DLD1 (cell line): ENCODE data around the gene PLCL1.

Source experiments
- in situ Hi-C: cut with HindIII; loops from 2 replicates; pipeline ENCODE4 v1.10.0; 2017; ENCODE audit warnings: low sequenced_read_pairs

PLCL1 gene

DNA sequence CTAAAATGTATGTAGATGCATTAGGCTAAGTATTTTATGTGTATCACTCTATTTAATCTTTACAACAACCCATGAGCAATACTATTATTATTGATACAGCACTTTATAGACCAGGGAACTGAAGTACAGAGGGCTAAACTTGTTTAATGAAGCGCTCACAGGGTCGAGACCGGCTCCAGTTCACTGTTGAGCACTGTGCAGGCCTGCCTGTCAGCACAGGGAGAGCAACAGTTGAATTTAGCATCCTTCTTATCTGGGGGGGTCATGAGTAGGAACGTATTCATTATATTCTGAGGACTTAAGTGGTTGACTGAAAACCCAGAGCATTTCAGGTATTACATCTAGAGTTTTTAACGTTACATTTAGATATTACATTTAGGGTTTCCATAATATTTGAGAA is 120.1 kb downstream of the PLCL1 start:
- in situ Hi-C loops, result no loop called here

DNA sequence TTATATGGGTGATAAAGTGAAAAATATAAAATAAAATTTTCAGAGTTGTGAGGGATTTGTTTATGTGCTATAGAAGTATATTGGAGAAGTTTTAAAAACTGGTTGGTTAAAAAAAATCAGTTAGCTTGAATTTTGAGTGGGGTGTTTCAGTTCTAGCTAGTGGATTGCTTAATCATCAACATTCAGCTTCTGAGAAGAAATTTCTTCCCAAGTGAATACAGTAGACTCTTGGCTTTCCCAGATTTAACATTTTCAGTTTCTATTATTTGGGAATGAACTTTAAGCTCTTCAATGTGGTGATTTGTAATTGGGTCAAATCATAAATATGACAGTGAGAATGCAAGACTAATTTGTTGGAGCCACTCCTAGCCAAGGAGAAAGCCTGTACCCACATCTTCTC is 120.8 kb downstream of the PLCL1 start:
- in situ Hi-C loops, result no loop called here

DNA sequence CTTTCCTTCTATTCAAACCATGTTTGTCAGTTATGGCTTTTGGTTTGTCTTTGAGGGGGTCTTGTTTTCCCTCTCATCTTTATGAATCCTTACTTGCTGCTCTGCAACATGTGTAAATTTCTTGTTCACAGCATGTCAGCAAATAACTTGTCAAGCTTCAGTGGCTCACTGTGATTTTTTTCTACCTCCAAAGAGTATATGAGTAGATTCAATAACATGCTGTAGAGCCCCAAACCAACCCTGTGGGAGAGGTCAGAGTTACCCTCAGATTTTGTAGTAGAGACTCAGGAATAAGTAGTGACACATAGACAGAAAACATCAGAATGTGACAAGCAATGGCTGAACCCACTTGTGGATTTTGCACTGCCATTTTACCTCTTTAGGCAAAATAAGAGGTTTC is 121.6 kb downstream of the PLCL1 start:
- in situ Hi-C loops, result no loop called here

GRCh38 chr2:197926673-197927072 is 122.3 kb downstream of the PLCL1 start:
- in situ Hi-C loops, result no loop called here

DNA sequence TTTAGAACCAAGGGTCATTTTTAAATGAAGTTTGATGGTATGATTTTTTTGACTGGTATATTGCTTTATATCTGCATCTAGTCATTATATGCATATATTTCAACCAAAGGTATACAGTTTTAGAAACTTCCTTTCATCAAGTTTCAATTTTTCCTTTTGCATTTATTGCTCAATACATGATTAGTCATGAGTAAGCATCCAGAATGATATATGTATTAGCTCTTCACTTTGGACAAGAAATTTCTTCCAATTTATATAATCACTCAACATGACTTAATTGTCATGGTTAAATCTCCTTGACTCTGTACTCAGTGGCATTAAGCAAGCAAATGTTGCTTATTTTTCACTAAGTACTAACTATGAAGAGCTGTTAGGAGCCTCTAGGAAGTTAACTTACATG is 123.6 kb downstream of the PLCL1 start:
- in situ Hi-C loops, result no loop called here

- in situ Hi-C loops, result no loop called here
These were observed 124.9 kb downstream of the PLCL1 start for GRCh38 chr2:197929008-197929885.

GRCh38 chr2:197929886-197930227 is 125.5 kb downstream of the PLCL1 start:
- in situ Hi-C loops, result no loop called here

- in situ Hi-C loops, result no loop called here
These were observed 126.3 kb downstream of the PLCL1 start for GRCh38 chr2:197930570-197931278.

GRCh38 chr2:197931661-197932312 is 127.4 kb downstream of the PLCL1 start:
- in situ Hi-C loops, result no loop called here

- in situ Hi-C loops, result no loop called here
These were observed 128.0 kb downstream of the PLCL1 start for GRCh38 chr2:197932374-197932773.

GRCh38 chr2:197934261-197934933 is 130.0 kb downstream of the PLCL1 start:
- in situ Hi-C loops, result no loop called here

- in situ Hi-C loops, result no loop called here
These were observed 130.5 kb downstream of the PLCL1 start for GRCh38 chr2:197934934-197935289.

- in situ Hi-C loops, result no loop called here
These were observed 133.4 kb downstream of the PLCL1 start for GRCh38 chr2:197937814-197938213.

DNA sequence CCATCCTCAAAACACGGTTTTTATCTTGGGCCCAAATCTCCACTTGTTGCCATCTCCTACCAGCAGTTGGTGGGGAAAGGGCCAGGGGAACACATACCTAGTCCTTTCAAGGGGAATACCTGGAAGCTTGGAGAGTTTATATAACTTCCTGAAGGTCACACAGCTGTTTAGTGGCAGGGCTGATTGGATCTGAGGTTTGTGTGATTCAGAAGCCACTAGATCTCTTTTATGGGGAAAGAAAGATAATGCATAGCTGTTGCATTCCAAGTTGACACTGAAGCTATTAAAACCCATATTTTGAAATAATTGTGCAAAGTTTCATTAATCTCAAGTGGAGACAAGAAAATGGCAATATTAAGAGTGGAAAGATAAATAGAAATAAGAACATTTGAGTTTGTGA is 134.2 kb downstream of the PLCL1 start:
- in situ Hi-C loops, result no loop called here

- in situ Hi-C loops, result no loop called here
These were observed 135.4 kb downstream of the PLCL1 start for GRCh38 chr2:197939787-197940186.

- in situ Hi-C loops, result no loop called here
These were observed 136.0 kb downstream of the PLCL1 start for GRCh38 chr2:197940382-197940781.

- in situ Hi-C loops, result no loop called here
These were observed 137.3 kb downstream of the PLCL1 start for GRCh38 chr2:197941715-197942114.

- in situ Hi-C loops, result no loop called here
These were observed 139.3 kb downstream of the PLCL1 start for GRCh38 chr2:197943731-197944130.

- in situ Hi-C loops, result no loop called here
These were observed 140.2 kb downstream of the PLCL1 start for GRCh38 chr2:197944416-197945096.

DNA sequence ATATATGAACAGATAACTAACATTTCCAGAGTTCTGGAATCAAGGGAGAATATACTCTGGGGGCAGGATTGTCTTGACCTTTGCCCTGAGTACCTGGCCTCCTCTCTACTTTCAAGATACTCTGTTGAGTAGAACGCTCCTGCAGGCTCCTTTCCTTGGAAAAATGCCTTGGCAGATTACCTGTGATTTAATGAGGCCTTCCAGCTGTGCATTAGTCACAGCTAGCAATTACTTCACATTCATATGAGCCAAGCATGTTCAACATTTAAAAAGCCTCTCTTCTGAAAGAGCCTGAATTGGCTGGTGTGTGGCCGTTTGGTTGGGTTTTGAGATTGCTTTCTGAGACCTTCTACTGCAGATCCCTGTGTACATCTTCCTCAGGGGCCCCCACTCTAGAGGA is 142.2 kb downstream of the PLCL1 start:
- in situ Hi-C loops, result no loop called here

- in situ Hi-C loops, result no loop called here
These were observed 142.9 kb downstream of the PLCL1 start for GRCh38 chr2:197947219-197947757.
